ENCODE data around the gene CCT6B.

The CCT6B gene

DNA sequence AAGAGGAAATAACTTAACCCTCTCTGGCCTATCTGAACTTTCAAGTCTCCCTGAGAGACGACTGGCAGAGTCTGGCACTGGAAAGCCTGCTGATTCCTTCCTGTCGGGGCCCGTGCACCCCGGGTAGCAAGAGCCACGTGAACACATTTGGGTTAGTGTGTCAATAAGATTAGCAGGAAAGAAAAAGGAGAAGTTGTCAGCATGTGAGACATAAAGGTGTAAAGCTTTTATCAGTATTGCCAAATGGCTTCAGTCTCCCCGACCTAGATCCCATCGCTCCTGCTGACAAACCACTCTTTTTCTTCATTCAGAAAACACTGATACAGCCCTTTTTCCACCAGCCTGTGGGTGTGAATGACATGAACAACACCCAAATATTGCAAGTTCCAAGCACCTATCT lies 74.4 kb downstream of the CCT6B start:
- no peak for DNase-seq (ENCODE audit: low read depth in 2 of 2)

DNA sequence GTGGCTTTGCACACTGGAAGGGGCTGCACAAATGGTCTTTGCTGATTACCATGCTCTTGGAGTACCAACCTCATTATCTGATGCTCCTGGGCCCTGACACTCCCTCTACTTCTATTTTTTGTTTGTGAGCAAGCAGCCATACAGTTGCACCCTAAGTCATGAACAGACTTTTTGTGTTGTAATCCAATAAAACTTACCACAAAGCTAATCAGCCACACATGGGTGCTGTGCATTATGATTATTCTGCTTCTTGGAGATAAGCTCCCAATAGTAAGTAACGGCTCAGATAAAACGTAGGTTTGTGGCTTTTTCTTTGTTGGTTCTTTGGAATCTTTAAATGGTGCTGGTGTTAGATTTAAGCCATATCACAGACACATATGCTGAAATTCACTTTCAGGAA lies 76.2 kb downstream of the CCT6B start:
- DNase-seq (ENCODE audit: low read depth in 2 of 2): no peak

DNA sequence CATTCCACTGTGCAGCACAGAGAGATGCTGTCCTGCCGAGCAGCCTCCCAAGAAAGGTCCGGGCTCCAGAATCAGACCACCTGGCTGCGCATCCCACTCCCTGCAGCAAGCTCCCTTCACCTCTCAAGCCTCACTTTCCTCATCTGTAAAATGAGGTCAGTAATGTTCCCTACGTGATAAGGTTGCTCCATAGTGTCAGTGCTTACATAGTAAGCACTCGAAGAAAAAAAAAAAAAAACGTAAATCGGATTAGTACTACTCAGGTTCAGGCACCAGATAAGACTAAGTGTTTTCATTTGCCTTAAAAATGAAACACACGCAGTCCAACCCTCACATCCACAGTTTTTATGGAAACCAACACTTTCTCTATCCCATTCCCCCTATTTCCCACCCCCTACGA lies 76.7 kb downstream of the CCT6B start:
- no peak for DNase-seq (ENCODE audit: low read depth in 2 of 2)

DNA sequence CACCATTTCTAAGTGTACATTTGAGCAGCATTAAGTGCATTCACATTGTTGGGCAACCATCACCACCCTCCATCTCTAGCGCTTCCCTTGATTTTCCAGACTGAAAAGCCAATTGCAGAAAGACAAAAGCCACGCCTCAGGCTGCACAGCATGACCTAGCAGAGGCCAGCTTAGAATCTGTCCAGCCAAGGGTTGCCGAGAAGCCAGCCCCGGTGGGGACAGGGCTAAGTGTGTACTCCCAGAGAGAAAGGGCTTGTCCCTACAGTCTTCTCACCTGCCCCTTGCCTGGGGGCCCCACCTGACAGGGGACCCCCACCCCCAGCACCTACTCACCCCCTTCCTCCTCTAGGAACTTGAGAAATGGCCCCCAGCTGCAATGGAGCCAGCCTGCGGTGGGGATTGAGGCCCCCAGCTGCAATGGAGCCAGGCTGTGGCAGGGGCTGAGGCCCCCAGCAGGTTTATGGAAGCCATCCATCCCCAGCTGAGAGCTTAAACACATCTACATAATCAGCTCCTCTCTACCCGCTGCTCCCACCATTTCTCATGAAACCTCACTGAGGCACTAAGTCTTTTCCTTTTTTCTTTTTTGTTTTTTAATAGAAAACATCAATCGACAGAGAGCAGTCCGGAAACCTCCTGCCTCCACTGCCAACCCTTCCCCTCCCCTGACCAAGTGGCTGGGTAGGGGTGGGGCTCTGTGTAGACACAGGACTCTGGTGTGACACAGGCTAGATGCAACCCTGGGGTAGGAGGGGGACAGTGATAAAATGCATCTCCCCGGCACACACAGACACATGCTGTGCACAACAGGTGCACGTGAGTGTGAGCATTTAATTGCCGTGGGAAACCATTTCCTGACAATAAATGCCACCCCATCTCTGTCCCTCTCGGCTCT lies 77.9 kb downstream of the CCT6B start:
- no peak for DNase-seq (ENCODE audit: low read depth in 2 of 2)

DNA sequence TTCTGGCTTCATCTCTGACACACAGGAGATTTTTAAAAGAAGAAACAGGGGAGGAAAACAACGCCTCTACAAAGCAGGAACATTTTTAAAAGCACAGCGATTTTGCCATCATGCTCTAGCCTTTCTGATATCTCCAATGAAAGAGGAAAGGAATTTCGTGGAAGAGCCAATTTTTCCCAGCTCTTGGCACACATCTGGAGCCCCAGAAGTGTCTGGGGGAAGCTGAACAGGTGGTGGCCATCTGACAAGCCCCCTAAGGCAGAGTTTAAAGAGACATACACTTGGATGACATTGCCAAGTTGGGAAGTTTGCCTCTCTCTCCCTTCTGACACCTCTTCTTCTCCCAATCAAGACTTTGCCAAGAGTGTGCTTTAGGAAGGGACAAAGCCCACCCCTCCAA lies 82.1 kb downstream of the CCT6B start:
- DNase-seq (ENCODE audit: low read depth in 2 of 2): no peak
